ENCODE data around the gene DAZAP1.

The DAZAP1 gene

DNA sequence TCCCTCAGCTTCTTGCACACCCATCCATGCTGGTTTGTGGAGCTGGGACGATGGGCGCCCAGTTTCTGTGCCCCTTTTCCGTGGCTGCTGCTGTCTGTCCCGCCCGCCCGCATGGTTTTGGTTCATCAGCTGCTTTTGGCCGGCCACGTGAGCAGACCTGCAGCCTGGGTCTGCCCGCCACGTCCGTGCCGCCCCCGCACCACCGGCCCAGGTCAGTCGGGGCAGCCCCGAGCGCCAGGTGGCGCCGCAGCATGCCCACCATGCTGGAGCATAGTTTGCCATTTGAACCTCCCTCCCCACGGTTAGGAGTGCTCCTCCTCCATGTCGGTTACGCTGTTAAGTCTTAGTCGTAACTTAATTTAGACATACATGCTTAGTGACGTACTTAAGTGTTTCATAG lies 15.6 kb downstream of the DAZAP1 start:
- TF ChIP-seq SIN3A (IDR thresholded peaks at IDR 0.05; ENCODE audit: borderline replicate concordance, insufficient read depth, low read length) (no peak), FOXP2 (optimal IDR thresholded peaks at IDR 0.05; ENCODE audit: borderline replicate concordance, extremely low read depth, extremely low read length, insufficient read depth) (no peak), TAF1 (IDR thresholded peaks at IDR 0.05; ENCODE audit: borderline replicate concordance, insufficient read depth, low read length) (no peak), POLR2AphosphoS5 (IDR thresholded peaks at IDR 0.05; ENCODE audit: low read depth, low read length) (no peak)
- TF ChIP-seq, protein P1, sequence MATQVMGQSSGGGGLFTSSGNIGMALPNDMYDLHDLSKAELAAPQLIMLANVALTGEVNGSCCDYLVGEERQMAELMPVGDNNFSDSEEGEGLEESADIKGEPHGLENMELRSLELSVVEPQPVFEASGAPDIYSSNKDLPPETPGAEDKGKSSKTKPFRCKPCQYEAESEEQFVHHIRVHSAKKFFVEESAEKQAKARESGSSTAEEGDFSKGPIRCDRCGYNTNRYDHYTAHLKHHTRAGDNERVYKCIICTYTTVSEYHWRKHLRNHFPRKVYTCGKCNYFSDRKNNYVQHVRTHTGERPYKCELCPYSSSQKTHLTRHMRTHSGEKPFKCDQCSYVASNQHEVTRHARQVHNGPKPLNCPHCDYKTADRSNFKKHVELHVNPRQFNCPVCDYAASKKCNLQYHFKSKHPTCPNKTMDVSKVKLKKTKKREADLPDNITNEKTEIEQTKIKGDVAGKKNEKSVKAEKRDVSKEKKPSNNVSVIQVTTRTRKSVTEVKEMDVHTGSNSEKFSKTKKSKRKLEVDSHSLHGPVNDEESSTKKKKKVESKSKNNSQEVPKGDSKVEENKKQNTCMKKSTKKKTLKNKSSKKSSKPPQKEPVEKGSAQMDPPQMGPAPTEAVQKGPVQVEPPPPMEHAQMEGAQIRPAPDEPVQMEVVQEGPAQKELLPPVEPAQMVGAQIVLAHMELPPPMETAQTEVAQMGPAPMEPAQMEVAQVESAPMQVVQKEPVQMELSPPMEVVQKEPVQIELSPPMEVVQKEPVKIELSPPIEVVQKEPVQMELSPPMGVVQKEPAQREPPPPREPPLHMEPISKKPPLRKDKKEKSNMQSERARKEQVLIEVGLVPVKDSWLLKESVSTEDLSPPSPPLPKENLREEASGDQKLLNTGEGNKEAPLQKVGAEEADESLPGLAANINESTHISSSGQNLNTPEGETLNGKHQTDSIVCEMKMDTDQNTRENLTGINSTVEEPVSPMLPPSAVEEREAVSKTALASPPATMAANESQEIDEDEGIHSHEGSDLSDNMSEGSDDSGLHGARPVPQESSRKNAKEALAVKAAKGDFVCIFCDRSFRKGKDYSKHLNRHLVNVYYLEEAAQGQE (IDR thresholded peaks at IDR 0.05; ENCODE audit: insufficient read depth in 1 of 2, low read depth in 2 of 2, low read length in 2 of 2): no peak

DNA sequence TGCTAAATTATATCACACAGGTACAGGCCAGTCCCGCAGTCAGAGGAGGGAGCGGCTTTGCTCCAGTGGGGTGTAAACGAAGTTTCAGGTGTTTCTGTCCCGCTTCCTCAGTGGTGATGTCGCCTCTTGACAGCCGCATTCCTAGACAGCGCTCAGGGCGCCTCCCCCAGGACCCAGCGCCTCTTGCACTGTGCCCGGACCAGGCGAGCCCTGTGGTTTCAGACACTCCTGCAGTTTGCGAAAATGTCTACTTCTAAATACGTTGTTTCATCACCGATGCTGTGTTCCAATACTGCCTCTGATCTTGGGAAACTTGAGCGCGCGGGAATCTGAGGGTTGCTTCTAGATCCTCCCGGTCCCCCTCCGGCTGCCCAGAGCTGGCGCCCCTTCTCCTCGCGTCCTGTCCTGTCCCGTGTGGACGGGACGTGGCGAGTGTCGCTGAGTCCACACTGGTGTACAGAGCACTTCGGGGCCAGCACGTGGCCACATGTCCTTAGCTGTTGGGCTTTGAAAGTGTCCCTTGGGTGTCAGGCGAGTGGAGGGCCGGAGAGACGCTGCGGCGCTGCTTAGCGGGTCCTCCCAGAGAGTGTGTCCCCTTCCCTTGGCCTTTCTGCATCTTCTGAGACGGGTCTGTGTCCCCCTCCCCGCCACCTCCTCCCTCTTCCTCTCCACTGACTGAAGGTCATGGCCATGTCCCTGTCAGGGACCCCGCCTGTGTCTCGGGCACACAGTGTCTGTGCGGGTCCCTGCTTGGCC lies 16.2 kb downstream of the DAZAP1 start:
- no peak for TF ChIP-seq TAF1 (IDR thresholded peaks at IDR 0.05; ENCODE audit: borderline replicate concordance, insufficient read depth, low read length)
- no peak for TF ChIP-seq POLR2AphosphoS5 (IDR thresholded peaks at IDR 0.05; ENCODE audit: low read depth, low read length)
- TF ChIP-seq, protein P1 (IDR thresholded peaks at IDR 0.05; ENCODE audit: insufficient read depth in 1 of 2, low read depth in 2 of 2, low read length in 2 of 2): no peak
- no peak for TF ChIP-seq SIN3A (IDR thresholded peaks at IDR 0.05; ENCODE audit: borderline replicate concordance, insufficient read depth, low read length)
- no peak for TF ChIP-seq FOXP2 (optimal IDR thresholded peaks at IDR 0.05; ENCODE audit: borderline replicate concordance, extremely low read depth, extremely low read length, insufficient read depth)

DNA sequence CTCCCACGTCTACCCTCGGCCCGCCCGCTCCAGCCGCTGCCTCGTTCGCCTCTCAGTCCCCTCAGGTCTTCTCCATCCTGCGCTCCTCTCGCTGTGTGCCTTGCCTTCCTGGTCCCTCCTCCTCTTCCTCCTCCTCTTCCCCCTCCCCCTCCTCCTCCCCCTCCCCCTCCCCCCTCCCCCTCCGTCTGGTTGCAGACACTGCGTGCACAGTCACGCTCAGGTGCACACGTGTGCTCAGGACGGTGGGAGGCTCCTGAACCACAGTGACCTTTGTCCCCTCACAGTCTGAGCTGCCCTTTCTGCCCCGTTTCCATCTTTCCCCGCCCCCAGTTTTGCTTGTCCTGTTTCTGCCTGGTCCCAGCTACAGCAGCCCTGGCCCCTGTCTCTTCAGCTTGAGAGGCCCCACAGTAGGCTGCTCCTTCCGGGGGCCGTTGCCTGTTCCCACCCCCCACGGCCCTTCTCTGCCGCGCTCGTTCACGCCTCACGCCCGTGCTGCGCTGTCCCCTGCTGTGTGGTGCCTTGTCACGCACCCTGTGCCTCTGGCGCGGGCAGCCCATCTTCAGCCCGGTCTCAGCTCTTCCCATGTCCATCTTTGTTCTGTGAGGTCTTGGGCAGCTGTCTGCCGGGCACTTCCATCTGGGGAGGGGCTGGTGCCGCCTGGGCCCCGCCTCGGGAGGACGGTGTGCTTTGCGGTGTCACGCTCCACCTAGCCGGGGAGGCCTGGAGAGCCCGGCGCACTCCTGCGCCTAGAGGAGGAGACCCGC lies 17.0 kb downstream of the DAZAP1 start:
- peak; percentile 37 for TF ChIP-seq FOXP2 (optimal IDR thresholded peaks at IDR 0.05; ENCODE audit: borderline replicate concordance, extremely low read depth, extremely low read length, insufficient read depth)
- TF ChIP-seq TAF1 (IDR thresholded peaks at IDR 0.05; ENCODE audit: borderline replicate concordance, insufficient read depth, low read length): no peak
- TF ChIP-seq, protein P1 (IDR thresholded peaks at IDR 0.05; ENCODE audit: insufficient read depth in 1 of 2, low read depth in 2 of 2, low read length in 2 of 2): no peak
- TF ChIP-seq SIN3A (IDR thresholded peaks at IDR 0.05; ENCODE audit: borderline replicate concordance, insufficient read depth, low read length): no peak
- TF ChIP-seq POLR2AphosphoS5 (IDR thresholded peaks at IDR 0.05; ENCODE audit: low read depth, low read length): no peak

GRCh38 chr19:1425102-1425837 lies 17.9 kb downstream of the DAZAP1 start:
- TF ChIP-seq SIN3A (IDR thresholded peaks at IDR 0.05; ENCODE audit: borderline replicate concordance, insufficient read depth, low read length): no peak
- TF ChIP-seq POLR2AphosphoS5 (IDR thresholded peaks at IDR 0.05; ENCODE audit: low read depth, low read length): no peak
- no peak for TF ChIP-seq FOXP2 (optimal IDR thresholded peaks at IDR 0.05; ENCODE audit: borderline replicate concordance, extremely low read depth, extremely low read length, insufficient read depth)
- TF ChIP-seq, protein P1 (IDR thresholded peaks at IDR 0.05; ENCODE audit: insufficient read depth in 1 of 2, low read depth in 2 of 2, low read length in 2 of 2): no peak
- TF ChIP-seq TAF1 (IDR thresholded peaks at IDR 0.05; ENCODE audit: borderline replicate concordance, insufficient read depth, low read length): no peak
